DND-41 (cell line): ENCODE data around the gene GADL1.

Source experiments
- EZH2 ChIP-seq: IDR thresholded peaks from 3 replicates; pipeline ENCODE4 v1.6.1; 2012; ENCODE audit warnings: borderline replicate concordance, low read depth, mild to moderate bottlenecking, moderate library complexity, low read length, inconsistent platforms; ENCODE audit not compliant: severe bottlenecking
- TF ChIP-seq, protein P1 (sequence below): IDR thresholded peaks from 2 replicates; pipeline ENCODE4 v1.5.1; 2012; ENCODE audit warnings: borderline replicate concordance, low read length, moderate library complexity, mild to moderate bottlenecking; ENCODE audit not compliant: poor library complexity, severe bottlenecking; ENCODE audit errors: extremely low read depth

- TF ChIP-seq, protein P1, sequence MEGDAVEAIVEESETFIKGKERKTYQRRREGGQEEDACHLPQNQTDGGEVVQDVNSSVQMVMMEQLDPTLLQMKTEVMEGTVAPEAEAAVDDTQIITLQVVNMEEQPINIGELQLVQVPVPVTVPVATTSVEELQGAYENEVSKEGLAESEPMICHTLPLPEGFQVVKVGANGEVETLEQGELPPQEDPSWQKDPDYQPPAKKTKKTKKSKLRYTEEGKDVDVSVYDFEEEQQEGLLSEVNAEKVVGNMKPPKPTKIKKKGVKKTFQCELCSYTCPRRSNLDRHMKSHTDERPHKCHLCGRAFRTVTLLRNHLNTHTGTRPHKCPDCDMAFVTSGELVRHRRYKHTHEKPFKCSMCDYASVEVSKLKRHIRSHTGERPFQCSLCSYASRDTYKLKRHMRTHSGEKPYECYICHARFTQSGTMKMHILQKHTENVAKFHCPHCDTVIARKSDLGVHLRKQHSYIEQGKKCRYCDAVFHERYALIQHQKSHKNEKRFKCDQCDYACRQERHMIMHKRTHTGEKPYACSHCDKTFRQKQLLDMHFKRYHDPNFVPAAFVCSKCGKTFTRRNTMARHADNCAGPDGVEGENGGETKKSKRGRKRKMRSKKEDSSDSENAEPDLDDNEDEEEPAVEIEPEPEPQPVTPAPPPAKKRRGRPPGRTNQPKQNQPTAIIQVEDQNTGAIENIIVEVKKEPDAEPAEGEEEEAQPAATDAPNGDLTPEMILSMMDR: no peak
- TF ChIP-seq EZH2: no peak
Measured at GRCh38 chr3:30893678-30894325, 659 bp downstream of the GADL1 start.
